Activated B cell treated with CpG ODN at 0.5 μM for 24 hours (primary cell): ENCODE data around the gene TESPA1. TPM values are rescaled to one million over a fixed set of nuclear protein-coding genes. Genes with fewer than 3 reads are reported as not detected.

ENCODE experiments used
- ATAC-seq: fragments of 200-7000 bp; cut with Tn5 transposase; one replicate; pipeline ENCODE4 v1.10.0; 2021; ENCODE audit warnings: low read depth, mild to moderate bottlenecking, moderate library complexity
- CTCF ChIA-PET: fragments of 350-600 bp; sonication (Branson Sonifier 250); formaldehyde crosslinking; loops from one replicate; lab custom pipeline; 2021; ENCODE audit warnings: antibody characterized with exemption; lab: Charles Lee
- POLR2A ChIA-PET: fragments of 350-600 bp; sonication (Branson Sonifier 250); formaldehyde crosslinking; loops from one replicate; lab custom pipeline; 2021; ENCODE audit warnings: antibody characterized with exemption; lab: Charles Lee
- DNase-seq: peaks from one replicate; pipeline ENCODE4 v3.0.0; 2022
- H3K27ac Mint-ChIP-seq: one replicate; pipeline ENCODE4 v1.8.0; 2020; ENCODE audit warnings: mixed read lengths
- H3K27me3 Mint-ChIP-seq: one replicate; pipeline ENCODE4 v1.8.0; 2021; ENCODE audit warnings: mixed read lengths
- H3K36me3 Mint-ChIP-seq: one replicate; pipeline ENCODE4 v1.8.0; 2021; ENCODE audit warnings: low read depth, mixed read lengths
- H3K4me1 Mint-ChIP-seq: one replicate; pipeline ENCODE4 v1.8.0; 2021; ENCODE audit warnings: mixed read lengths
- H3K4me3 Mint-ChIP-seq: one replicate; pipeline ENCODE4 v1.8.0; 2020; ENCODE audit warnings: mild to moderate bottlenecking, mixed read lengths
- H3K9me3 Mint-ChIP-seq: one replicate; pipeline ENCODE4 v1.8.0; 2020; ENCODE audit warnings: mixed read lengths
- intact Hi-C: fragments of 100-400 bp; cut with micrococcal nuclease; formaldehyde crosslinking; loops from one replicate; pipeline ENCODE4 v1.15.1; 2024
- total RNA-seq: library from RNA; stranded (reverse); gene quantifications from 2 replicates; pipeline ENCODE4 v1.2.3, GENCODE V29; 2022
- TF ChIP-seq, protein P1 (sequence below): fragments of 200-600 bp; IDR thresholded peaks from one replicate; pipeline ENCODE4 v1.8.0; 2022; ENCODE audit warnings: antibody characterized with exemption, mild to moderate bottlenecking

Gene TESPA1
- total RNA-seq, 1 donor from 2014 or later, result 35.5 TPM

DNA sequence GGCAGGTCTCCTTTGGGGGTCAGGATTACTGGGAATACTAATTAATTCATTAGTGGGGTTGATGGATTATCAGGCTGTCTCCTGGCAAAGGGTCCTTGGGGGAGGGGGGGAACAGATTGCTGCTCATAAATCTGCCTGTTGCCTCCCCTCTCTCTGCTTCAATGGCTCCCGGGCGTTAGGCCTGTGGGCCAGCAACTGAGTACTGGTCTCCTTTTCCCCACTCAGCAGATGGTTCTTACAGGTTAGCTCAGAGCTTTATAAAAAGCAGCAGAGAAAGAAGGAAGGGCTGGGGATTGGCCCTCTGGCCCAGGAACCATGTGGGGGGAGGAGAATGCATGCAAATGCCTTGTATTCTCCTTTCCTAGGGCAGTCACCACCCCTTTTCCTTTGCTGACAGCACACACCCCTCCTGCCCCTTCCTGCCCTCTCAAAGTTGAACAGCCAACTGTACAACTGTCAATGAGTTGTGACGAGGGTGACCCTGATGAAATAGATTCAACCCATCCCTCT lies 32.9 kb upstream of the TESPA1 start:
- TF ChIP-seq, protein P1, sequence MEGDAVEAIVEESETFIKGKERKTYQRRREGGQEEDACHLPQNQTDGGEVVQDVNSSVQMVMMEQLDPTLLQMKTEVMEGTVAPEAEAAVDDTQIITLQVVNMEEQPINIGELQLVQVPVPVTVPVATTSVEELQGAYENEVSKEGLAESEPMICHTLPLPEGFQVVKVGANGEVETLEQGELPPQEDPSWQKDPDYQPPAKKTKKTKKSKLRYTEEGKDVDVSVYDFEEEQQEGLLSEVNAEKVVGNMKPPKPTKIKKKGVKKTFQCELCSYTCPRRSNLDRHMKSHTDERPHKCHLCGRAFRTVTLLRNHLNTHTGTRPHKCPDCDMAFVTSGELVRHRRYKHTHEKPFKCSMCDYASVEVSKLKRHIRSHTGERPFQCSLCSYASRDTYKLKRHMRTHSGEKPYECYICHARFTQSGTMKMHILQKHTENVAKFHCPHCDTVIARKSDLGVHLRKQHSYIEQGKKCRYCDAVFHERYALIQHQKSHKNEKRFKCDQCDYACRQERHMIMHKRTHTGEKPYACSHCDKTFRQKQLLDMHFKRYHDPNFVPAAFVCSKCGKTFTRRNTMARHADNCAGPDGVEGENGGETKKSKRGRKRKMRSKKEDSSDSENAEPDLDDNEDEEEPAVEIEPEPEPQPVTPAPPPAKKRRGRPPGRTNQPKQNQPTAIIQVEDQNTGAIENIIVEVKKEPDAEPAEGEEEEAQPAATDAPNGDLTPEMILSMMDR, result no peak
- no peak for DNase-seq
- H3K36me3 Mint-ChIP-seq, result peaks cover 4% of the 10 kb centered on the region
- H3K4me1 Mint-ChIP-seq, result peaks cover 6% of the 10 kb centered on the region
- ATAC-seq, result no peak
- no peak overlapping the region for H3K27ac Mint-ChIP-seq
- peaks cover 4% of the 10 kb centered on the region for H3K9me3 Mint-ChIP-seq
- ChIA-PET POLR2A (no interaction called here), CTCF (no interaction called here)
- H3K27me3 Mint-ChIP-seq, result peaks cover 35% of the 10 kb centered on the region
- intact Hi-C loops, result no loop called here
- H3K4me3 Mint-ChIP-seq, result no peak overlapping the region

DNA sequence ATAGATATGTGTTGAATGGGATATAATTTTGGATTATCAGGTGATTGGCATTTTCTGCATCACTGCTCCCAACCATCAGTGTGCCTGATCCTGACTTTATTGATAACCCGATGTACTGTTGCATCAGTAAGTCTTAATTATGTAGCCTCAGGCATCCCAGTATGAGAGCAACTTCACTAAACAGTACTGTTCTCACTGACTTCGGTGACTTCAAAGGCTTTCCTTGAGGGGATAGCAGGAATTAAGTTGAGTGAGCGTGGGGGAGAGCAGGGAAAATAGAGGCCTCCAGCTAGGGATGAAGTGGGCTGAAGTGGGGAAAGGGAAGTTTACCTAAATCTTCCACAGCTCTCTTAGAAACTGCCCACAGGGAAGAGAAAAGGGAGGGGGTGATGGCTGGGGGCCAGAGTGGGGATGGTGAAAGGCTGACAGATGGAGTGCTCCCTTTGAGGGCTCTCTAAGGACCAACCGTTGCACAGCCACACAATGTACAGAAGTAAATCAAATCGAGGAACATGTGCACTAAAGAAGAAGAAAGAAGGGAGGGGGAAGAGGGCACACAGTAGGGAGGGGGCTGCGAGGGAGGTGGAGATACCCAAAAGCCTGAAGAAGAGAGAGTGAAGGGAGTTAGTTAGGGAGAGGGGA lies 24.5 kb upstream of the TESPA1 start:
- DNase-seq (no peak), ATAC-seq (no peak)
- Mint-ChIP-seq H3K36me3 (peaks cover 5% of the 10 kb centered on the region), H3K27ac (no peak overlapping the region), H3K9me3 (peaks cover 26% of the 10 kb centered on the region), H3K4me1 (no peaks in the 10 kb centered on the region), H3K4me3 (no peak overlapping the region), H3K27me3 (peaks cover 22% of the 10 kb centered on the region)
- TF ChIP-seq, protein P1, result no peak
- CTCF ChIA-PET, result interaction anchor here (1.4 kb wide), 1 partner anchor 63 kb away, joined by 4 read pairs; no protein-coding TSS in a partner anchor
- intact Hi-C loops, result no loop called here
- POLR2A ChIA-PET, result no interaction called here

DNA sequence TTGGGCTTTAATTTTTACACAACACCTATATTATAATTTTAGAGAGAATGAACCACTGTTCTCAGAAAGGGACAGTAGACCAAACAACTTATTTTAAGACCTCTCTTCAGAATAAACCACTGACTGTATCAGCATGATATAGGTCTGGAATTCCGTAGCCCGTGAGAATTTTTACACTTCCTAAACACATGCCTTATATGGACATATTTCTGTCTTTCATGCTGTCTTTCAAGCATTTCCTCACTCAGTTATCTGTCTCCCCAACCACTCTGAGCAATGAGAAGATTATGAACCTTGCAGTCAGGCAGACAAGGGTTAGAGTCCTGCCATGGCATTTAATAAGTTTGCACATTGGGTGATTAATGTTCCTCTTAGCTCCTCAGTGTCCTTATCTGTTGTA lies 17.8 kb upstream of the TESPA1 start:
- POLR2A ChIA-PET, result no interaction called here
- DNase-seq (no peak), ATAC-seq (no peak)
- no peak overlapping the region for H3K27ac Mint-ChIP-seq
- intact Hi-C loops, result no loop called here
- TF ChIP-seq, protein P1, result no peak
- H3K27me3 Mint-ChIP-seq, result no peaks in the 10 kb centered on the region
- peaks cover 28% of the 10 kb centered on the region for H3K4me1 Mint-ChIP-seq
- H3K4me3 Mint-ChIP-seq, result no peak overlapping the region
- CTCF ChIA-PET, result interaction anchor here (1.7 to 4.0 kb wide), 4 partner anchors 9 to 72 kb away, joined by 5 to 20 read pairs (median 8); no protein-coding TSS in a partner anchor
- peaks cover 28% of the 10 kb centered on the region for H3K9me3 Mint-ChIP-seq
- no peaks in the 10 kb centered on the region for H3K36me3 Mint-ChIP-seq

DNA sequence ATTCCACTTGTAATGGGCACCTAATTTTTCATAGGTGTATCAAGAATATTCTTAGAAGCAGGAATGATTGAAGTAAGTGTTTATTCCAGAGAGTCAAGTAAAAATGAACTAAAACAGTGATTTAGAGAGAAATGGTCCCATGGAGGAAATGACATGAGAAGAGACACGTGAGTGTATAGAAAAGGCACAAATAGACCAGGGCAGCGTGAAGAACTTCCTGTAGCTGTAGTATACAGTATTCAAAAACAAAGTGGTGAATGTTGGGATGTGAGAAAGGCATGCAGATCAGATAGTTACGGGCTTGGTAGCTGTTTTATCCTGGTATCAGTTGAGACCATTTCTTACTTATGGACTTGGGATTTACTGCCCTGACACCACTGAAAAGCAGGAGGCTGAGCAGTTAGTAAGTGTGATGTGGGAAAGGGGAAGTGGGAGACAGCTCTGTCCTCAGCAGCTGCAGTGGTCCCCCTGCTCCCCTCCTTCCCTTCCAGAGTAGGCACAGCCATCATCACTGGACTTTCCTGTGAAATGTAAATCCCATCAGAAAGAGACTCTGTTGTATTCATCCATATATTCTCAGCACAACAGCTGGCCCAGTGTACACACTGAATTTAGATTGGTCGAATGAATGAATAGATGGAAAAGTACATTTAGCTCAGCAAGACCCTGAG lies 16.8 kb upstream of the TESPA1 start:
- ChIA-PET POLR2A (interaction anchor here (1.1 kb wide), 1 partner anchor 9 kb away, joined by 4 read pairs; no protein-coding TSS in a partner anchor), CTCF (interaction anchor here (1.1 to 4.0 kb wide), 5 partner anchors 8 to 252 kb away, joined by 4 to 20 read pairs (median 6); no protein-coding TSS in a partner anchor)
- peaks cover 28% of the 10 kb centered on the region for H3K4me1 Mint-ChIP-seq
- peaks cover 19% of the 10 kb centered on the region for H3K9me3 Mint-ChIP-seq
- peak overlapping the region; percentile 28 for H3K4me3 Mint-ChIP-seq
- peak; percentile 68 for ATAC-seq
- H3K27ac Mint-ChIP-seq, result peak overlapping the region; percentile 41
- H3K36me3 Mint-ChIP-seq, result no peaks in the 10 kb centered on the region
- intact Hi-C loops, result no loop called here
- TF ChIP-seq, protein P1, result no peak
- no peak for DNase-seq
- no peaks in the 10 kb centered on the region for H3K27me3 Mint-ChIP-seq

DNA sequence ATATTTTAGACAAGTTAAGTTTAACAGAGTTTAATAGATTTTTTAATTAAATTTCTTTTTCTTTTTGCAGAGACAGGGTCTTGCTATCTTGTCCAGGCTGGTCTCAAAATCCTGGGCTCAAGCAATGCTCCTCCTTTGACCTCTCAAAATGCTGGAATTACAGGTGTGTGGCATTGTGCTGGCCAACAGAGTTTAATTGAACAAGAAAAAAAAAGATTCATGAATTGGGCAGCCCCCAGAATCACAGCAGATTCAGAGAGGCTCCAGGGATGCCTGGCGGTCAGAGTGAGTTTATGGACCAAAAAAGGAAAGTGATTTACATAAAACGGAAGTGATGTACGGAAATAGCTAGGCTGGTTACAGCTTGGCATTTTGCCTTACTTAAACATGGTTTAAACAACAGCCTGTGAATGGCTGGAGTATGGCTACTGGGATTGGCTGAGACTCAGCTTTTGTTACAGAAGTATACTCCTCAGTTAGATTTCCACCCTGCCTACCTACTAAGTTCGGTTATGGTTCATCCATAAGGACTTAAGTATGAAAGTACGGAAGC lies 14.5 kb upstream of the TESPA1 start:
- POLR2A ChIA-PET, result interaction anchor here (0.9 kb wide), 1 partner anchor 14 kb away, joined by 3 read pairs; no protein-coding TSS in a partner anchor
- Mint-ChIP-seq H3K4me3 (no peak overlapping the region), H3K9me3 (peaks cover 12% of the 10 kb centered on the region), H3K27ac (no peak overlapping the region), H3K27me3 (no peaks in the 10 kb centered on the region), H3K4me1 (peaks cover 28% of the 10 kb centered on the region), H3K36me3 (no peaks in the 10 kb centered on the region)
- intact Hi-C loops, result no loop called here
- no peak for DNase-seq
- CTCF ChIA-PET, result interaction anchor here (8.6 kb wide), 1 partner anchor 74 kb away, joined by 425 read pairs; no protein-coding TSS in a partner anchor
- TF ChIP-seq, protein P1, result no peak
- ATAC-seq, result peak; percentile 28
